PC-9 (cell line): ENCODE results near the gene SLC47A1.

Source experiments
- EZH2 ChIP-seq: fragments of 200-600 bp; sonication (generic); IDR thresholded peaks from 2 replicates; pipeline ENCODE4 v1.8.0; 2017; ENCODE audit warnings: antibody characterized with exemption, low read depth
- TF ChIP-seq, protein P1 (sequence below): fragments of 200-600 bp; sonication (generic); conservative IDR thresholded peaks from 2 replicates; pipeline ENCODE4 v1.6.1; 2017; ENCODE audit warnings: mixed run types, antibody characterized with exemption, mild to moderate bottlenecking, moderate library complexity

GRCh38 chr17:19520641-19521040 lies 13.0 kb upstream of the SLC47A1 start:
- TF ChIP-seq EZH2, result no peak
- TF ChIP-seq, protein P1, sequence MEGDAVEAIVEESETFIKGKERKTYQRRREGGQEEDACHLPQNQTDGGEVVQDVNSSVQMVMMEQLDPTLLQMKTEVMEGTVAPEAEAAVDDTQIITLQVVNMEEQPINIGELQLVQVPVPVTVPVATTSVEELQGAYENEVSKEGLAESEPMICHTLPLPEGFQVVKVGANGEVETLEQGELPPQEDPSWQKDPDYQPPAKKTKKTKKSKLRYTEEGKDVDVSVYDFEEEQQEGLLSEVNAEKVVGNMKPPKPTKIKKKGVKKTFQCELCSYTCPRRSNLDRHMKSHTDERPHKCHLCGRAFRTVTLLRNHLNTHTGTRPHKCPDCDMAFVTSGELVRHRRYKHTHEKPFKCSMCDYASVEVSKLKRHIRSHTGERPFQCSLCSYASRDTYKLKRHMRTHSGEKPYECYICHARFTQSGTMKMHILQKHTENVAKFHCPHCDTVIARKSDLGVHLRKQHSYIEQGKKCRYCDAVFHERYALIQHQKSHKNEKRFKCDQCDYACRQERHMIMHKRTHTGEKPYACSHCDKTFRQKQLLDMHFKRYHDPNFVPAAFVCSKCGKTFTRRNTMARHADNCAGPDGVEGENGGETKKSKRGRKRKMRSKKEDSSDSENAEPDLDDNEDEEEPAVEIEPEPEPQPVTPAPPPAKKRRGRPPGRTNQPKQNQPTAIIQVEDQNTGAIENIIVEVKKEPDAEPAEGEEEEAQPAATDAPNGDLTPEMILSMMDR, result no peak
